ENCODE results near the gene AKIRIN1.
"Not testable (repeated sequence)": the region's sequence is repeated elsewhere in the genome, so short reads cannot be mapped to it uniquely, and the experiment has no call there.

AKIRIN1 gene

DNA sequence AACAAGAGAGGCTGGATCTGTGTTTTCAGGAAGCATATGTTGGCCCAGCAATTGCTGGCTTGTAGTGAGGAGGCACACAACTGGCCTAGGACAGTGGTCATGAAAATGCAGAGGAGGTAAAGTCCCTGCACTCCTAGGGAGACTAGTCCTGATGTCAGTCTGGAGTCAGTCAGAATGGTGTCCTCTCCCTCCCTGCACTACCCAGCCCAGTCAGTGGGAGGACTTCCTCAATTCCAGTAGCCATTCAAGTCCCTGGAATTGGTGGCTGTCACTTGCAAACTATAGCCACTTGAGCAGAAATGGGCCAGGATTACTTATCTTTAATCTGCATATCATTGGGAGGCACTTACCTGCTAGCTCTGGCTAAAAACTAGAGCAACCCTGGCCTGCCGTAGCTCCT, 53.7 kb downstream of the AKIRIN1 start:
- no peak for DNase-seq (ENCODE audit: low read depth in 1 of 2, low spot score in 1 of 2)

DNA sequence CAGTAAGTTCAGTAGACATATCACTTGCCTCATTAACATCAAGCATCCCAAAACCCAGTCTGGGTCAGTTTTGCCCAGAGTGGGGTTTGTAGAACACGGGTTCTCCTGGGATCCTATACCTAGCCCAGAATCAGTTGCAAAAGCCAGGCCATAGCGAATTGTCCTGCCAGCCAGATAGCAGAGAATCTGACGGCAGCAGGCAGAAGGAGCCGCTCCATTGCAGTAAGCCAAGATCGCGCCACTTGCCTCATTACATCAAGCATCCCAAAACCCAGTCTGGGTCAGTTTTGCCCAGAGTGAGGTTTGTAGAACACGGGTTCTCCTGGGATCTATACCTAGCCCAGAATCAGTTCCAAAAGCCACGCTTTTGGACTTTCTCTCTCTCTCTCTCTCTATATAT, 54.2 kb downstream of the AKIRIN1 start:
- no peak for DNase-seq (ENCODE audit: low read depth in 1 of 2, low spot score in 1 of 2)

DNA sequence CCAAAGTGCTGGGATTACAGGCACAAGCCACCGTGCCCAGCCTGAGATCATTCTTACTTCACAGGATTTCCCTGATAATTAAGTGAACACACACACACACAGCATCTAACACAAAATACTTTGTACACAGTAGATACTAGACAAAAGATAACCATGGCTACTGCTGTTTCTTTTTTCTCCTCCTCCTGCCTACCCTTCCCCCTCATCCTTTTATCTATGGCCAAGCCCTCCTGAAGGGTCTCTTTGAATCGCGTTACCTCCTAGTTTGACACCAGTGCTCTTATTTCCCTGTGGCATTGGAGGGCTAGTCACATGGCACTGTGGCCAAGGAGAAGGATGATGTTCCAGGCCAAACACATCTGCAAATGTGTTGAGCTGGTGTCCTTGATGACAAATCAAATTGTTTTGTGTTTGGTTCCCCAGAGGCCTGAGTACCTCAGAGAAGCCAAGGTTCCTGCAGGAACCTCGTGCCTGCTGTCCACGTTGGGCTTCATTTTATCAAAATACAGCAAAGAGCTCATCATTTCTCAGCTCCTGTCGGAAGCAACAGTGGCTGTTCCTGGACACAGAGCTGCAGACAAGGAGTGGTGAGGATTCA, 55.6 kb downstream of the AKIRIN1 start:
- DNase-seq (ENCODE audit: low read depth in 1 of 2, low spot score in 1 of 2): no peak

DNA sequence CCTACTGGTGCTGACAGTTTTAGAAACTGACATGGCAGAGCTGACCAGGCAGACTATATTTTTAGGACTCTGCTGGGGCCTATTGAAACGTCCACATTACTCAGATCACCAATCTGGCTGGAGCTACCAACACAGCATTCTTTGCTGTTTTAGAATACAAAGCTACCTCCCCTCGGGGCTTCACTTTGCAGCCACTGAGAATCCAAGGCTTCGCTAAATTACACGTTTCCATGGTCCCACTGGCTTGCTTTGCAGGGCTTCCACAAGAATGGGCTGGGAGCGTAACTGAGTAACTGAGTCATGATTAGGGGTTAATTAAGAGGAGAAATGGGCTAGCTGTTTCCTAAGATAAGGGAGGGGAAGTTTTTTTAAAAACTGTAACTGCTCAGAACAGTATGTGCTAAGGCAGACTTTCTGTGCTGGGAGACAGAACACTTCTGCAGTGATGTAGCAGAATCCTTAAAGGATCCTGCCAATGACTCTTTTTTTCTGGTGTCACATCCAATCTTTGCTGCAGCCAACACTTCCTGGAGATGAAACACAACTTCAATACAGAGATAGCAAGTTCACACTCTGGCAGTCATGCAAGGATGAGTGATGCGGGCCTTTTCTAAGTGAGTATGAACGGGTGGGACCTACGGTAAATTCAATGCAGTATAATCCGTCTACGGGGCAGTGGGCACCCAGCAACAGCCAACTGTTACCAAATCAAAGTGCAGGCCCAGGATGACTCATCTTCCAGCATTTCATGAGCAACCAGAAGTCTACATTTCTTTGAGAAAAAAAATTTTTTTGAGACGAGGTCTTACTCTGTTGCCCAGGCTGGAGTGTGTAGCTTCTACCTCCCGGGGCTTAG, 56.5 kb downstream of the AKIRIN1 start:
- no peak for DNase-seq (ENCODE audit: low read depth in 1 of 2, low spot score in 1 of 2)

DNA sequence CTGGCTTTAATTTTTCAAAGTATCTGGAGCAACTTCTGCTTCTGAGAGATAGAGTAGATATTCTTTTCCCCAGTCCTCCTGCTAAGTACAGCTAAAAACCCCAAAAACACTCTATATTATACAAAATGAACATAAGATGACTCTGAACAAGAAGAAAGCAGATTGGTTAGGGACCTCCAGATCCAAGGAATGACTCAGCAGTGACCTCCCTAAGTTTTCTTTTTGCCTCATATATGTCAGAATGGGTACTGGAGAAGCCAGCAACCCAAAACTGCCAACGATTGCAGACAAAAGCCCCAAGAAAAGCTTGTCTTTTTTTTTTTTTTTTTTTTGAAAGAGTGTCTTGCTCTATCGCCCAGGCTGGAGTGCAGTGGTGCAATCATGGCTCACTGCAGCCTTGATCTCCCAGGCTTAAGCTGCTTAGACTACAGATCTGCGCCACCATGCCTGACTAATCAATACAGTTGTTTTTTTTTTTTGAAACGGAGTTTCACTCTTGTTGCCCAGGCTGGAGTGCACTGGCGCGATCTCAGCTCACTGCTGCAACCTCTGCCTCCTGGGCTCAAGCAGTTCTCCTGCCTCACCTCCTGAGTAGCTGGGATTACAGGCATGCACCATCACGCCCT, 57.8 kb downstream of the AKIRIN1 start:
- no peak for DNase-seq (ENCODE audit: low read depth in 1 of 2, low spot score in 1 of 2)

DNA sequence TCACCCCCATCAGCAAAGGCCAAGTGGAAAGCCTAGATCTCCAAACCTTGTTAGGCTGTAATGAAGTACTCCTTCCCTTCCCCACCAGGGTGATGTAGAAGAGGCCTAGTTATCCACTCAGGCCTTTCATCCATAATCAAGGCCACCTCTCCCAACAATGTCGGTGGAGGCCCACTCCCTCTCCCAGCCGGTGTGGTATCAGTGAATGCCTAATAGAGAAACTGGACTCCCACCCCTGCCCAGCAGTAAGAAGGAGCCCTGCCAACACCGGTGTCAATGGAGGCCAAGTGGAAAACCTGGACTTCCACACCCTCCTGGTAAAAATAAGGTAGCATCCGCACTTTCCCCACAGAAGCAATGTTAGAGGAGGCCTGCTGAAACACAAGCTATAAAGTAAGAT, 58.9 kb downstream of the AKIRIN1 start:
- no peak for DNase-seq (ENCODE audit: low read depth in 1 of 2, low spot score in 1 of 2)

- not testable (repeated sequence) for DNase-seq (ENCODE audit: low read depth in 1 of 2, low spot score in 1 of 2)
These were observed 60.2 kb downstream of the AKIRIN1 start for GRCh38 chr1:39051193-39051850.

DNA sequence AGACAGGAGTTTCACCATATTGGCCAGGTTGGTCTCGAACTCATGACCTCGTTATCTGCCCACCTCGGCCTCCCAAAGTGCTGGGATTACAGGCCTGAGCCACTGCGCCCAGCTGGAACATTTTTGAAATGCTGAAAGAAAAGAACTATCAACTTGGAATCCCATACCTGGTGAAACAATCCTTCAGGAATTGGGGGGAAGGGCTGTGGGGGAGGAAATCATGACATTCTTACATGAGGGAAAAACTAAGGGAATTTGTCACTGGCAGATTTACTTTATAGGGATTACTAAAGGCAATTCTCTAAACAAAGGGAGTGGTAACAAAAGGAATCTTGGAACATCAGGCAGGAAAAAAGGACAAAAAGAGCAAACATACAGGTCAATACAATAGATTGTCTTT, 60.9 kb downstream of the AKIRIN1 start:
- DNase-seq (ENCODE audit: low read depth in 1 of 2, low spot score in 1 of 2): no peak

DNA sequence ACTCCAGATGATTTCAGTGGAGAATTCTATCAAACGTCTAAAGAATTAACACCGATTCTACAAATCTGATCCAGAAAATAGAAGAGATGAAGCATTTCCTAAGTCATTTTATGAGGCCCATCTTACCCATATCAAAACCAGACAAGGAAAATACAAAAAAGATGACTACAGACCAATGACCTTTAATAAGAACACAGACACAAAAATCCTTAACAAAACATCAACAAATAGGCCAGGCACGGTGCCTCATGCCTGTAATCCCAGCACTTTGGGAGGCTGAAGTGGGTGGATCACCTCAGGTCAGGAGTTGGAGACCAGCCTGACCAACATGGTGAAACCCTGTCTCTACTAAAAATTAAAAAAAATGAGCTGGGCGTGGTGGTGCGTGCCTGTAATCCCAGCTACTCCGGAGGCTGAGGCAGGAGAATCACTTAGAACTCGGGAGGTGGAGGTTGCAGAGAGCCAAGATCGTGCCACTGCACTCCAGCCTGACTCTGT, 64.2 kb downstream of the AKIRIN1 start:
- not testable (repeated sequence) for DNase-seq (ENCODE audit: low read depth in 1 of 2, low spot score in 1 of 2)

Data from activated CD4-positive, alpha-beta T cell treated with anti-CD3 and anti-CD28 coated beads, Interleukin-2, amount 50 U/mL, for 24 hours (primary cell).